Spleen (tissue), 11 donors: ENCODE results near the gene MBD3L5. TPM values are rescaled to one million over a fixed set of nuclear protein-coding genes. Genes with fewer than 3 reads are reported as not detected.

Experiments used
- DNase-seq: peaks from one replicate; pipeline ENCODE4 v3.0.0-alpha.2; 2020
- H3K27ac ChIP-seq, 8 donors: fragments of 200-600 bp; sonication (generic) in 7 of 8; 1 replicate in 4 of 8; 2 replicates in 4 of 8; pipeline versions ENCODE4 v1.5.0 to v1.8.0; 2016 to 2021; ENCODE audit warnings: inconsistent platforms in 4 of 8, mild to moderate bottlenecking in 4 of 8, moderate library complexity in 1 of 8
- H3K27me3 ChIP-seq, 7 donors: fragments of 200-600 bp; sonication (generic) in 6 of 7; replicated peaks in 1 of 7; 1 replicate in 4 of 7; 2 replicates in 3 of 7; pipeline versions ENCODE4 v1.5.0 to v1.8.0; 2016 to 2021; ENCODE audit warnings: inconsistent platforms in 3 of 7, mild to moderate bottlenecking in 1 of 7
- H3K36me3 ChIP-seq, 6 donors: fragments of 200-600 bp; sonication (generic) in 5 of 6; 1 replicate in 4 of 6; 2 replicates in 2 of 6; pipeline versions ENCODE4 v1.5.0 to v1.8.0; 2016 to 2021; ENCODE audit warnings: inconsistent platforms in 2 of 6
- H3K4me1 ChIP-seq, 6 donors: fragments of 200-600 bp; sonication (generic) in 5 of 6; 1 replicate in 3 of 6; 2 replicates in 3 of 6; pipeline versions ENCODE4 v1.5.0 to v1.8.0; 2016 to 2021; ENCODE audit warnings: inconsistent platforms in 3 of 6
- H3K4me3 ChIP-seq, 8 donors: fragments of 200-600 bp; sonication (generic) in 7 of 8; 1 replicate in 4 of 8; 2 replicates in 4 of 8; pipeline versions ENCODE4 v1.5.0 to v1.8.0; 2016 to 2021; ENCODE audit warnings: inconsistent platforms in 4 of 8, mild to moderate bottlenecking in 4 of 8, moderate library complexity in 2 of 8
- H3K9me3 ChIP-seq, 8 donors: fragments of 200-600 bp; sonication (generic) in 7 of 8; 1 replicate in 4 of 8; 2 replicates in 4 of 8; pipeline versions ENCODE4 v1.5.0 to v1.8.0; 2016 to 2021; ENCODE audit warnings: inconsistent platforms in 4 of 8
- CTCF ChIP-seq, 11 experiments: fragments of 200-600 bp in 7 of 11; fragments of 450-650 bp in 4 of 11; sonication (generic) in 4 of 11; IDR thresholded peaks in 8 of 11; conservative IDR thresholded peaks in 3 of 11; 1 replicate in 7 of 11; 2 replicates in 4 of 11; pipeline versions ENCODE4 v1.4.0 to v1.8.0; 2016 to 2021; ENCODE audit warnings: antibody characterized with exemption in 11 of 11, inconsistent platforms in 4 of 11, mild to moderate bottlenecking in 1 of 11
- POLR2A ChIP-seq, 3 donors: fragments of 450-650 bp; IDR thresholded peaks; one replicate each; pipeline ENCODE4 v1.5.1; 2017; ENCODE audit warnings: antibody characterized with exemption in 3 of 3, mild to moderate bottlenecking in 1 of 3
- POLR2AphosphoS5 ChIP-seq, 3 donors: sonication (generic); formaldehyde crosslinking; IDR thresholded peaks; one replicate each; pipeline ENCODE4 v1.5.1; 2017; ENCODE audit warnings: antibody characterized with exemption in 3 of 3
- WGBS, 5 donors: extraction: QIAGEN DNeasy Blood & Tissue Kit in 3 of 5; methylation state at CpG; one replicate each; pipeline versions ENCODE4 v1.1.5 to v1.1.7; 2013 to 2018; 5-methylcytosine and 5-hydroxymethylcytosine counted together
- intact Hi-C: fragments of 100-400 bp; cut with DNase I; formaldehyde crosslinking; loops from one replicate; pipeline ENCODE4 v1.15.0; 2023; ENCODE audit warnings: low total_unique reads
- polyA plus RNA-seq, 3 donors: library from polyadenylated mRNA; stranded (reverse); fragments of 200-250 nt; gene quantifications; one replicate each; pipeline ENCODE4 v1.2.1, GENCODE V29; 2013
- total RNA-seq, 7 donors: library from RNA; depleted of rRNA in 3 of 7; stranded (reverse); fragments of >200 nt in 3 of 7; fragmentation: NEBNext Ultra II Directional in 4 of 7; extraction: Animal tissue kit (Norgen Biotek cat#: 25700) in 4 of 7; gene quantifications; one replicate each; pipeline versions ENCODE4 v1.1.0 to v1.2.1, GENCODE V29; 2016 to 2021
- donor health status: healthy with polysubstance abuse.
- donor health status: DM: no; HTN: no; CAD: no; lungs with moderate emphysema.
- donor health status: DM: no; HTN: no; CAD: no.
- donor health status: Bipolar disorder and iron deficiency.
- donor health status: healthy.
- donor health status: DM: no; HTN: no; CAD: no.
- donor health status: DM: yes; HTN: yes; CAD: no.

The MBD3L5 gene
- total and polyA plus RNA-seq, 10 donors, result not detected

- intact Hi-C loops, result no loop called here
- Histone ChIP-seq H3K36me3 (no peaks in the 10 kb centered on the region), H3K4me1 (no peaks in the 10 kb centered on the region), H3K4me3 (peak overlapping the region in 2 of 8 donors; percentile 17 to 50), H3K9me3 (no peaks in the 10 kb centered on the region), H3K27me3 (peaks cover 0 to 12% (median 0%) of the 10 kb centered on the region in 7 donors), H3K27ac (peak overlapping the region in 1 of 8 donors; percentile 30)
- TF ChIP-seq POLR2AphosphoS5 (IDR thresholded peaks at IDR 0.05) (no peak), POLR2A (IDR thresholded peaks at IDR 0.05) (no peak), CTCF (IDR thresholded peaks at IDR 0.05 in 8 of 11, conservative IDR thresholded peaks at IDR 0.05 in 3 of 11) (no peak)
- WGBS, 5 donors, result 65 to 86% (median 72%) methylated on average over 4 of the region's 4 CpGs
- DNase-seq, result no peak
Observed at GRCh38 chr19:6996810-6997209, 33.6 kb upstream of the MBD3L5 start.

GRCh38 chr19:6997679-6998445 is 32.5 kb upstream of the MBD3L5 start:
- no peak for DNase-seq
- Histone ChIP-seq H3K4me1 (no peaks in the 10 kb centered on the region), H3K27me3 (peaks cover 0 to 20% (median 0%) of the 10 kb centered on the region in 7 donors), H3K9me3 (no peaks in the 10 kb centered on the region), H3K4me3 (peak overlapping the region in 2 of 8 donors; percentile 17 to 50), H3K27ac (peak overlapping the region in 4 of 8 donors; percentile 25 to 59 (median 32)), H3K36me3 (no peaks in the 10 kb centered on the region)
- 55 to 73% (median 68%) methylated on average over 15 of the region's 15 CpGs for WGBS, 5 donors
- intact Hi-C loops, result no loop called here
- TF ChIP-seq CTCF (IDR thresholded peaks at IDR 0.05 in 8 of 11, conservative IDR thresholded peaks at IDR 0.05 in 3 of 11) (no peak), POLR2AphosphoS5 (IDR thresholded peaks at IDR 0.05) (peak in 1 of 3 donors; percentile 61)

- Histone ChIP-seq H3K36me3 (no peaks in the 10 kb centered on the region), H3K9me3 (no peaks in the 10 kb centered on the region), H3K27me3 (peaks cover 0 to 20% (median 0%) of the 10 kb centered on the region in 7 donors), H3K27ac (peak overlapping the region in 4 of 8 donors; percentile 43 to 70 (median 62)), H3K4me1 (no peaks in the 10 kb centered on the region), H3K4me3 (no peak overlapping the region)
- intact Hi-C loops, result no loop called here
- 73 to 82% (median 79%) methylated on average over 7 of the region's 7 CpGs for WGBS, 5 donors
- DNase-seq, result no peak
- TF ChIP-seq CTCF (IDR thresholded peaks at IDR 0.05 in 8 of 11, conservative IDR thresholded peaks at IDR 0.05 in 3 of 11) (no peak), POLR2AphosphoS5 (IDR thresholded peaks at IDR 0.05) (no peak), POLR2A (IDR thresholded peaks at IDR 0.05) (no peak)
Observed at GRCh38 chr19:6999933-7000332, 30.4 kb upstream of the MBD3L5 start.

GRCh38 chr19:7000333-7000732 is 30.0 kb upstream of the MBD3L5 start:
- Histone ChIP-seq H3K9me3 (no peaks in the 10 kb centered on the region), H3K27ac (peak overlapping the region in 4 of 8 donors; percentile 43 to 70 (median 62)), H3K36me3 (no peaks in the 10 kb centered on the region), H3K4me1 (no peaks in the 10 kb centered on the region), H3K4me3 (no peak overlapping the region), H3K27me3 (peaks cover 0 to 20% (median 0%) of the 10 kb centered on the region in 7 donors)
- 58 to 69% (median 64%) methylated on average over 3 of the region's 3 CpGs for WGBS, 5 donors
- no peak for DNase-seq
- intact Hi-C loops, result no loop called here
- TF ChIP-seq POLR2AphosphoS5 (IDR thresholded peaks at IDR 0.05) (no peak), CTCF (IDR thresholded peaks at IDR 0.05 in 8 of 11, conservative IDR thresholded peaks at IDR 0.05 in 3 of 11) (no peak), POLR2A (IDR thresholded peaks at IDR 0.05) (no peak)
